Ovary (tissue), 3 donors: ENCODE data around the gene ZNHIT2.

Source experiments
- EP300 ChIP-seq: sonication (generic); formaldehyde crosslinking; IDR thresholded peaks from one replicate; pipeline ENCODE4 v1.6.1; 2017; ENCODE audit warnings: antibody characterized with exemption
- POLR2A ChIP-seq: fragments of 450-650 bp; IDR thresholded peaks from one replicate; pipeline ENCODE4 v1.6.1; 2017; ENCODE audit warnings: antibody characterized with exemption, mild to moderate bottlenecking, moderate library complexity
- TF ChIP-seq, protein P1 (sequence below), 3 donors: fragments of 450-650 bp in 2 of 3; fragments of 200-600 bp in 1 of 3; IDR thresholded peaks; one replicate each; pipeline versions ENCODE4 v1.5.1 to v1.8.0; 2016 to 2022; ENCODE audit warnings: antibody characterized with exemption in 3 of 3, mild to moderate bottlenecking in 1 of 3
- donor health status: DM: no; HTN: no; CAD: no.

DNA sequence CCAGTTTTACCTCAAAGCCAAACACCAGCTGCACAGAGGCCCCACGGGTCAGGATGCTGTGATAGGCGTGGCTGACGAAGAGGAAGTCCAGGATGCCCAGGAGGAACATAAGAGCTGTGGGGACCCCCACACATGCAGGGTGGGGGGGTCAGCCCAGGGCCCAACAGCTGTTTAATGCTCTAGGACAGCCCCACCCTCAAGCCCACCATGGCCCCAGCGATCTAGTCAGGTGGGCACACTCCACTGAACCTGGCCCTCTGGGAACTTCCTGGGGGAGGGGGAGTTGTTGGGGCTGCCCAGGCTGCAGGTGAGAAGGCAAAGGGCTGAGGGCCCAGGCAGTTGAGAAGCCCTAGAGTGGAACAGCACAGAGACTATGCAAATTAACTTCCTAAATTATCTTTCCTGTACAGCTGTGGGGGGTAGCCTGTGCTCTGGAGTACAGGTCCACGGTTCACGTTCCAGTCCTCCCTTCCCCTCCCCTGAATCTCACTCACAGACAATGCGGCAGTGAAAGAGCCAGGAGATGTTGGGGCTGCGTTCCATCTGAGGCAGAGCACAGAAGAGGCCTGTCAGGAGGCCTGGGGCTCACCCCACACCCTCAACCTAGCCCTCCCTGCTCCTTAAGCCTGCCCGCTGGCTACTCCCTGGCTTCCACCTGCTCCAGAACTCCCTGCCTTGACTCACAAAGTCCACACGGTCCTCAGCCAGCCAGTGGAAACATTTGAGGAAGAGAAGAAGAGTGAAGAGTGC lies 14.9 kb upstream of the ZNHIT2 start:
- TF ChIP-seq, protein P1, sequence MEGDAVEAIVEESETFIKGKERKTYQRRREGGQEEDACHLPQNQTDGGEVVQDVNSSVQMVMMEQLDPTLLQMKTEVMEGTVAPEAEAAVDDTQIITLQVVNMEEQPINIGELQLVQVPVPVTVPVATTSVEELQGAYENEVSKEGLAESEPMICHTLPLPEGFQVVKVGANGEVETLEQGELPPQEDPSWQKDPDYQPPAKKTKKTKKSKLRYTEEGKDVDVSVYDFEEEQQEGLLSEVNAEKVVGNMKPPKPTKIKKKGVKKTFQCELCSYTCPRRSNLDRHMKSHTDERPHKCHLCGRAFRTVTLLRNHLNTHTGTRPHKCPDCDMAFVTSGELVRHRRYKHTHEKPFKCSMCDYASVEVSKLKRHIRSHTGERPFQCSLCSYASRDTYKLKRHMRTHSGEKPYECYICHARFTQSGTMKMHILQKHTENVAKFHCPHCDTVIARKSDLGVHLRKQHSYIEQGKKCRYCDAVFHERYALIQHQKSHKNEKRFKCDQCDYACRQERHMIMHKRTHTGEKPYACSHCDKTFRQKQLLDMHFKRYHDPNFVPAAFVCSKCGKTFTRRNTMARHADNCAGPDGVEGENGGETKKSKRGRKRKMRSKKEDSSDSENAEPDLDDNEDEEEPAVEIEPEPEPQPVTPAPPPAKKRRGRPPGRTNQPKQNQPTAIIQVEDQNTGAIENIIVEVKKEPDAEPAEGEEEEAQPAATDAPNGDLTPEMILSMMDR (IDR thresholded peaks at IDR 0.05), result no peak
- no peak for TF ChIP-seq POLR2A
- no peak for TF ChIP-seq EP300
